K562 (cell line): ENCODE data around the gene SLC35G4. TPM values are rescaled to one million over a fixed set of nuclear protein-coding genes. Genes with fewer than 3 reads are reported as not detected.
"Not testable (repeated sequence)": the region's sequence is repeated elsewhere in the genome, so short reads cannot be mapped to it uniquely, and the experiment has no call there.

ENCODE experiments used
- ATAC-seq: fragments of 200-7000 bp; cut with Tn5 transposase; 3 replicates; pipeline ENCODE4 v1.9.1; 2020; ENCODE audit warnings: moderate library complexity
- BruUV-seq: library from RNA; stranded (reverse); fragments of 400-500 nt; replicated peaks from 2 replicates; lab custom pipeline; 2021; lab: Mats Ljungman, UMichigan
- CTCF ChIA-PET: fragments of 300-600 bp; formaldehyde crosslinking; extraction: SDS; loops from one replicate; lab custom pipeline; 2021; ENCODE audit warnings: low intra/inter-chr PET ratio; lab: Yijun Ruan, JAX
- POLR2A ChIA-PET: fragments of 300-600, 350-650 bp; sonication (Branson Sonifier 250); formaldehyde crosslinking; extraction: SDS; loops from one replicate; lab custom pipeline; 2021; ENCODE audit warnings: antibody characterized with exemption, inconsistent platforms; lab: Yijun Ruan, JAX
- DNase-seq, 4 experiments: peaks; one replicate each; pipeline versions ENCODE4 v3.0.0 to v3.0.0-alpha.2; 2011 to 2018; ENCODE audit warnings: low spot score in 3 of 4, mixed read lengths in 3 of 4; ENCODE audit errors: extremely low read depth in 1 of 4
- FAIRE-seq: peaks from 2 replicates; lab custom pipeline; 2011; peaks lifted over from hg19 to GRCh38; lab: Jason Lieb, UNC
- H2AFZ ChIP-seq: 2 replicates; pipeline ENCODE4 v1.6.0; 2011; ENCODE audit warnings: low read depth, low read length, control low read depth, inconsistent platforms
- H3K27ac ChIP-seq: fragments of 200-600 bp; 3 replicates; pipeline ENCODE4 v1.8.0; 2011; ENCODE audit warnings: low read depth, mild to moderate bottlenecking, control low read depth, inconsistent platforms, low read length, moderate library complexity, mixed read lengths; ENCODE audit errors: extremely low read depth
- H3K27me3 ChIP-seq, 2 experiments: fragments of 300-600 bp in 1 of 2; 2 replicates in 1 of 2; 3 replicates in 1 of 2; pipeline versions ENCODE4 v1.6.0 to v1.8.0; 2011; ENCODE audit warnings: inconsistent platforms in 2 of 2, low read length in 2 of 2, mild to moderate bottlenecking in 1 of 2, mixed read lengths in 1 of 2, moderate library complexity in 1 of 2; ENCODE audit not compliant: control insufficient read depth in 2 of 2, insufficient read depth in 2 of 2
- H3K36me3 ChIP-seq: fragments of 300-600 bp; 3 replicates; pipeline ENCODE4 v1.8.0; 2011; ENCODE audit warnings: mild to moderate bottlenecking, low read length, inconsistent platforms; ENCODE audit not compliant: control insufficient read depth, insufficient read depth
- H3K4me1 ChIP-seq, 2 experiments: fragments of 200-600 bp in 1 of 2; replicated peaks in 1 of 2; 2 replicates in 1 of 2; 3 replicates in 1 of 2; pipeline versions ENCODE4 v1.5.1 to v1.8.0; 2011; ENCODE audit warnings: inconsistent platforms in 2 of 2, low read length in 2 of 2, mild to moderate bottlenecking in 1 of 2, mixed read lengths in 1 of 2, moderate library complexity in 1 of 2; ENCODE audit not compliant: control insufficient read depth in 2 of 2, insufficient read depth in 2 of 2
- H3K4me2 ChIP-seq: 2 replicates; pipeline ENCODE4 v1.6.1; 2011; ENCODE audit warnings: low read length, control low read depth, inconsistent platforms, mixed read lengths; ENCODE audit not compliant: insufficient read depth
- H3K4me3 ChIP-seq: fragments of 200-600 bp; sonication (generic), shearing (Covaris generic); 2 replicates; pipeline ENCODE4 v1.5.1; 2016; ENCODE audit warnings: control low read depth, inconsistent platforms
- H3K79me2 ChIP-seq: fragments of 200-600 bp; 3 replicates; pipeline ENCODE4 v1.8.0; 2011; ENCODE audit warnings: low read length, inconsistent platforms; ENCODE audit not compliant: control insufficient read depth, insufficient read depth
- H3K9ac ChIP-seq, 2 experiments: 2 replicates each; pipeline versions ENCODE4 v1.6.0 to v1.6.1; 2011; ENCODE audit warnings: low read depth in 2 of 2, low read length in 2 of 2, control low read depth in 1 of 2, inconsistent platforms in 1 of 2, mild to moderate bottlenecking in 1 of 2, mixed read lengths in 1 of 2; ENCODE audit not compliant: insufficient read depth in 1 of 2
- H3K9me1 ChIP-seq: one replicate; pipeline ENCODE4 v1.6.0; 2011; ENCODE audit warnings: inconsistent platforms, mild to moderate bottlenecking, low read length, moderate library complexity; ENCODE audit not compliant: control insufficient read depth, insufficient read depth
- H3K9me3 ChIP-seq: replicated peaks from 2 replicates; pipeline ENCODE4 v1.5.1; 2011; ENCODE audit warnings: low read depth, low read length, inconsistent platforms; ENCODE audit not compliant: control insufficient read depth, insufficient read depth
- H4K20me1 ChIP-seq: replicated peaks from 2 replicates; pipeline ENCODE4 v1.6.1; 2011; ENCODE audit warnings: low read length, inconsistent platforms, mixed read lengths; ENCODE audit not compliant: control insufficient read depth, insufficient read depth
- WGBS: fragments of 100-300 bp; shearing (Covaris generic); methylation state at CpG from one replicate; pipeline ENCODE4 v1.1.6; 2016; ENCODE audit warnings: low coverage, mixed read lengths; ENCODE audit not compliant: insufficient coverage; ENCODE audit errors: missing lambda C conversion rate; 5-methylcytosine and 5-hydroxymethylcytosine counted together
- in situ Hi-C: fragments of 300-500 bp; cut with MboI; formaldehyde crosslinking; loops from 4 replicates; pipeline ENCODE4 v1.15.0; 2018; ENCODE audit warnings: inconsistent platforms, mixed read lengths
- intact Hi-C: fragments of 100-400 bp; cut with micrococcal nuclease; formaldehyde crosslinking; loops from 2 replicates; pipeline ENCODE4 v1.14.2; 2022
- polyA plus RNA-seq, 8 experiments: library from polyadenylated mRNA; depleted of rRNA in 4 of 8; stranded (reverse) in 5 of 8; unstranded in 3 of 8; fragments of >200 nt; fragmentation: Nextera tagmentation in 2 of 8; fragmentation: Illumina TruSeq in 1 of 8; extraction: Ambion mirVana in 2 of 8; extraction: Trizol in 1 of 8; gene quantifications; 2 replicates each; pipeline versions ENCODE4 v1.2.1 to v1.2.3, GENCODE V29; 2011 to 2014; ENCODE audit warnings: inconsistent platforms in 1 of 8, missing spikeins in 1 of 8
- total RNA-seq, 7 experiments: library from RNA; depleted of rRNA in 6 of 7; stranded (reverse); fragments of >200 nt in 6 of 7; fragmentation: Illumina TruSeq in 2 of 7; extraction: Trizol in 2 of 7; gene quantifications; 2 replicates each; pipeline versions ENCODE4 v1.2.1 to v1.2.3, GENCODE V29; 2011 to 2021; ENCODE audit warnings: low replicate concordance in 1 of 7

Gene SLC35G4
- total and polyA plus RNA-seq, 9 of the 15 experiments (the other 6 are each of a cell fraction or from before 2014, with no cell fraction given) = not detected

GRCh38 chr18:11647310-11647709, 37.9 kb downstream of the SLC35G4 start:
- FAIRE-seq, H3K4me2 ChIP-seq, DNase-seq, POLR2A ChIA-PET, H3K9me1 ChIP-seq, H3K9me3 ChIP-seq, ATAC-seq, H4K20me1 ChIP-seq, H3K79me2 ChIP-seq, H3K9ac ChIP-seq, H3K27me3 ChIP-seq, CTCF ChIA-PET, H3K4me3 ChIP-seq, BruUV-seq, H2AFZ ChIP-seq, H3K27ac ChIP-seq, H3K36me3 ChIP-seq, intact Hi-C loops, H3K4me1 ChIP-seq: not testable (repeated sequence)
- WGBS = 3% methylated on average over 7 of the region's 23 CpGs
- in situ Hi-C loops = loop anchor here (5.0 kb wide), 1 partner anchor 35 kb away; no protein-coding TSS in a partner anchor

GRCh38 chr18:11647804-11648203, 38.4 kb downstream of the SLC35G4 start:
- H4K20me1 ChIP-seq, H3K36me3 ChIP-seq, POLR2A ChIA-PET, H2AFZ ChIP-seq, CTCF ChIA-PET, H3K4me2 ChIP-seq, H3K27ac ChIP-seq, intact Hi-C loops, H3K9ac ChIP-seq, FAIRE-seq, H3K4me3 ChIP-seq, H3K4me1 ChIP-seq, H3K9me1 ChIP-seq, H3K9me3 ChIP-seq, H3K27me3 ChIP-seq, BruUV-seq, DNase-seq, H3K79me2 ChIP-seq, ATAC-seq: not testable (repeated sequence)
- 0% methylated on average over 10 of the region's 26 CpGs for WGBS
- in situ Hi-C loops = loop anchor here (5.0 kb wide), 1 partner anchor 36 kb away; no protein-coding TSS in a partner anchor
